Ammon's horn (tissue), 1 donor: ENCODE data around the gene CCBE1.
"Not testable (repeated sequence)": the region's sequence is repeated elsewhere in the genome, so short reads cannot be mapped to it uniquely, and the experiment has no call there.

ENCODE experiments used
- DNase-seq: peaks from one replicate; pipeline ENCODE4 v3.0.0-alpha.2; 2016; ENCODE audit warnings: low spot score

The CCBE1 gene

GRCh38 chr18:59656373-59656887, 40.8 kb downstream of the CCBE1 start:
- no peak for DNase-seq

DNA sequence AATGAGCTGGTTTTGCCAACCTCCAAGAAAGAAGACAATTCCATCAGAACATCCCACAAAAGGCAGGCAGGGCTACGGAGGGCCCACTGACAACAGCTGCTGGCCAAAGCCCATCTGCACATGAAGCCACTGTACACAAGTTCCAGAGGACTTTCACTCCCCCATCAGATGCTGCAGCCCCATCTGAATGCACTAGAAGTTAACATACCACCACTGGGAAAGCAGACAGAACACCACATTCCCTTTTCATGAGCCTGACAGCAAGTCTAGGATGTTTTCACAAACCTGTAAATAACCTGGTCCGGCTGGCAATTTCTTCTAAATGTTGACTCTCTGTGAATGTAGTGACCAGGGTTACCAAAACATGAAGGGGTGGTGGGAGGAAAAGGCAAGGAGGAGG, 41.5 kb downstream of the CCBE1 start:
- no peak for DNase-seq

DNA sequence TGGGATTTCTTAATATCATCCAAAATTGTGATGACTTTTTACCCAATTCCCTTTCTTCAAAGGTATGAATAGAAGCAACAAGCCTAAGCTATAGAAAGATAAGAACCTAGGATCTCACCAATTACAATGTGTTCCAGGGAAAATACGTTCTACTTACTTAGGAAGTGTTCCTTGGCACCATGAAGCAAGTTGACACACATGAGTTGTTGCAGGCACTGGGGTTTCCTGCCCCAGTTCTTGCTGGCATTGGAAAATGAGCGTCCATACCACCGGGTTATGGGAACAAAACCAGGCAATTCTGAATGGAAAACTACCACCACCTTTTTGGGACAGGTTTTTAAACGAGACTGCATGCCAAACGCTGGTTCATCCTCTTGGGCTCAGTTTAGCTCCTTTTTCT, 46.2 kb downstream of the CCBE1 start:
- DNase-seq = no peak

GRCh38 chr18:59650266-59650820, 46.9 kb downstream of the CCBE1 start:
- no peak for DNase-seq

GRCh38 chr18:59649591-59649990, 47.6 kb downstream of the CCBE1 start:
- DNase-seq = no peak

DNA sequence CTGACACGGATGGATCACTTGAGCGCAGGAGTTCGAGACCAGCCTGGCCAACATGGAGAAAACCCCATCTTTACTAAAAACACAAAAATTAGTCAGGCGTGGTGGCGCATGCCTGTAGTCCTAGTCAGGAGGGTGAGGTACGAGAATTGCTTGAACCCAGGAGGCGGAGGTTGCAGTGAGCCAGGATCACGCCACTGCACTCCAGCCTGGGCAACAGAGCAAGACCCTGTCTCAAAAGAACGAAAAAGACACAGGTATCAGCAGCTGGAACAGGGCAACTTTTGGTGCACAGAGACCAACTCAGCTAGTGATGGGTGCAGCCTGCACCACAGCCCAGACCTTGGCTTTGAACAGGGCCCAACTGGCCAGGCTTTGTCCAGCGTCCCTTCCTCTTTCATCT, 48.8 kb downstream of the CCBE1 start:
- DNase-seq = not testable (repeated sequence)

DNA sequence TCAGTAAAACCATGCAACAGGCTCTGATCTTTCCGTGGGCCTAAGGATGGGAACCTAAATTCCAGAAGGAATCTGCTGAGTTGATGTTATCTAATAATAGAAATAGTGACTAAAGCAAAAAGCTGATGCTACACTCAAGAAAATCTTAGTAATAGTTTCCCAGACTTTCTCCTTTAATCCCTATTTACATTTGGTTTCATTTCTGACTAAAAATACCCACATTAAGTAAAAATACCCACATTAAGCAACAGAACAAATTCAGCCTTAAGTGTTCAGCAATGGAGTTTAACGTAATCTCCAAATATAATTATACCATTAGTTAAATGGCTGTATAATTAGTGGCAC, 50.3 kb downstream of the CCBE1 start:
- DNase-seq = no peak

GRCh38 chr18:59646228-59646962, 50.8 kb downstream of the CCBE1 start:
- DNase-seq = no peak

GRCh38 chr18:59643740-59644139, 53.5 kb downstream of the CCBE1 start:
- DNase-seq = no peak

GRCh38 chr18:59640721-59641120, 56.5 kb downstream of the CCBE1 start:
- no peak for DNase-seq

GRCh38 chr18:59639821-59640220, 57.4 kb downstream of the CCBE1 start:
- DNase-seq = no peak

GRCh38 chr18:59639136-59639535, 58.1 kb downstream of the CCBE1 start:
- DNase-seq = no peak

- no peak for DNase-seq
Measured at GRCh38 chr18:59633961-59634485, 63.2 kb downstream of the CCBE1 start.

- no peak for DNase-seq
Measured at GRCh38 chr18:59633317-59633716, 63.9 kb downstream of the CCBE1 start.

DNA sequence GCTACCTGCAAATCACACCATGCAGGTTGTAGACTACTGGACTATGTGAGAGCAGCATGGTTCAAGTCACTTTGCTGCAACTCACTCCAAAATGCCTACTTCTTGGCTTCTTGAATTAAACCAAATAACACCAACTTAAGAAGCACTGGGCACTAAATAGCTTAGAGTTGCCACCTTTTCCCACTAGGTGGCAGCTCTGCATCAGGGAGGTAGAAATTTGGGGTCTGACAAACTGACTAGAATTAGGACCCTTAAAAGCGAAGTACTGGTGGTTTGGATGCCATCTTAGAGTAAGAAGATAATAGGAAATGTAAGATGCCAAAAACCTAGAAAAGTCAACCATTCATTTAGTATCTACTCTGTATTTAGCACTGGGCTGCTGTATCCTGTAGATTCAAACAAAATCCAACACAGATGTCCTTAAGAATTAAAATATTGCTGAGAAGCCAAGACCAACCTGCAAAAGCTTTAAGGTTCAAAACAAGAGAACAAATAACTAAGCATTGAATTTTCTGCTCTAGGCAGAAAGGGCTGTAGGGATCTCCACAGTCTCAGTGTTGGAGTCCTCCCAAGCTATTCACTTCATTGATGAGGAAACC, 65.5 kb downstream of the CCBE1 start:
- no peak for DNase-seq

DNA sequence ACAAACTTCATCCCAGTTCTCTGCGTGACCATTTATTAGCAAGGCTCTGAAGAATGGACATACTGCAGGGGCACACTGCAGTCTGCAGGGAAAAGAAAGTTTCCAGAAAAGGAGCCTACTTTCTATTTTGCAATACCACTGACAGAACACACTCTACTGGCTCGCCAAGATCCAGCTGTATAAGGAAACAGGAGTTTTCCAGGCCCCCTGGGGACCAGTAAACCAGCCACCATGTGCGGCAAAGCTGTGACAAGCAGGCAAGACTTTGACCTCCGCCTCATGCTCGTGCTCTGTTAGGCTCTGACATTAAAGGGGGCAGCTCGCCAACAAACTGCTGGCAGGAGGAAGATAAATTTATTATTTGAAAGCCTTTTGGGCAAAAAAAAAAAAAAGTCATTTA, 67.3 kb downstream of the CCBE1 start:
- DNase-seq = no peak

DNA sequence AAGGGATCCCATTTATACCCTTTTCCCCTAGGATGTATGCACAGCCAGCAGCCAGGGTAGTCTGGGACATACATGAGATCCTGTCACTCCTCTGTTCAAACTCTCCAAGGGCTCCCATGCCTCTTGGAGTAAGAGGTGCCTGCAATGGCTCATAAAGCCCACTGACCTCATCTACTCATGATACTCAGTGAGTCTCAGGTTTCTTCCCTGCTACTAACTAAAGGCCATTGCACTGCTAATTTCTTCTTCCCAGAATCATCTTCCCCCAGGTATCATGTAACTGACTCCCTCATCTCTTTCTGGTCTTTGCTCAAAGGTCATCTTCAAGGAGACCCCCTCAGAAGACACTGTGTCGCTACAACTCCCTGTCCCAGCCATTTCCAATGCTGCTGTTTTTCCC, 68.2 kb downstream of the CCBE1 start:
- no peak for DNase-seq

DNA sequence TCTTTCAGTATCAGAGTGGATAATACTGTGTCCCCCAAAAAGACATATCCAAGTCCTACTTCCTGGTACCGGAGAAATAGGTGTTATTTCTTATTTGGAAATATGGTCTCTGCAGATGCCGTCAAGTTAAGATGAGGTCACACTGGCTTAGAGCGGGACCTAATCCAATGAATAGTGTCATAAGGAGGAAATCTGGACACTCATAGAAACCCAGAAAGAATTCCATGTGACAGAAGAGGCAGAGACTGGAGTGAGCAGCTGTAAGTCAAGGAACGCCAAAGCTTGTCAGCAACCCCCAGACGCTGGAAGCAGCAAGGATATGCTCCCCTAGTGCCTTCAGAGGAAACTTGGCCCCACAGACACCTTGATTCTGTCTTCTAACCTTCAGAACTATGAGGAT, 69.8 kb downstream of the CCBE1 start:
- no peak for DNase-seq

DNA sequence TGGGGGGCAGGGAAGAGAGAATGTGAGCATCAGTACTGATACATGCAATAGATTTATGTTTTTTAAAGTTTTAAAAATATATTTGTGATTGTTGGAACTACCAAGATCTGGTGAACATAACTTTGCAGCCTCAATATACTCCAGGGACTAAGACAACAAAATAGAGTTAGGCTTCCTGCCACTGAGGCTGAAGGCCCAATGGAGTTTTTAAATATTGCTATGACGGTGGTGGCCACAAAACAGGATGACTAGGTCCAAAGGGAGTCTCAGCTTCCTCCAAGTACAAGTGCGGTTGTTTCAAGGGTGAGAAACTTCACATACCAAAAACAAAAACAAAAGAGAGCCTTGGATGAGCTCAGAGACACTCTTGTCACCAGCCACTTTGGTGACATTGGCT, 72.9 kb downstream of the CCBE1 start:
- DNase-seq = no peak

DNA sequence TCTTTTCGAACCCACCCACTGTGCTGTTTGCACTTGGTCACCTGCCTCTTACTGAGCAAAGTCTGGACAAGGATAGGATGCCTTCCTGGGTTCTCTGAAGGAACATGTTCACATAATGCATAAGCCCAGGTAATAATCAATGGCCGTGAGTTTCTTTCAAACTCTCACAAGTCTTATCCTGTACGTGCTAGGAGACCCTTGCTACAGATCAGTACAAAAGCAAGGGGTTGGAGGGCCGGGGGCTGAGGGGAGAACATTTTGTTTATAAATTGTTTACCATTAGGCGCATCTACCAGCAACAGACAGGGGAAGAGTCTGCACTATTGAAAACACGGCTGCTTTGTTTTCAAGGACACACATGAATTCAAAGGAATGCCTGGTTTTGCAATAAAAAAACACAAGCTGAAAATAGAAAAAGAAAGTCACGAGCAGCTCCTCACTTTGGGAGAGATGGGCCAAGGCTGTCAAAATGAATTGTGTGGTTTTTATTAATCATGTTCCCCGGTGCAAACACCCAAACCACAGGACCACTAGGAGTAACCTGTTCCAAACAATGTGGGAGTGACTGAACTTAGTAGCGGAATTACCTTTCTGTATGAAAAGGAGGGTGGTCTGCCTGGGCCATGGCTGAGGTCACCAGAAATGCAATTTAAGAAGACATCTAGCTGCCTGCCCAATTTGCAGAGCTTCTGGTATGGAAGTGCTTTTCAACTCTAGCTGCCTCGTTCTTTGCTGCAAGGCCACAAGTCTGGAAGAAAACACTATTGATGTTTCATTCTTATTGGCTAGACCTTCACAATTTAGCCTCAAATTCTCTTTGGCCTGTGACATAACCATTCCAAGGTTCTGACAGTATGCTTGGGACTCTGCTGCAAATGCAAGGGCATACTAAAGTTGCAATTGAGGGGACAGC, 73.5 kb downstream of the CCBE1 start:
- no peak for DNase-seq

DNA sequence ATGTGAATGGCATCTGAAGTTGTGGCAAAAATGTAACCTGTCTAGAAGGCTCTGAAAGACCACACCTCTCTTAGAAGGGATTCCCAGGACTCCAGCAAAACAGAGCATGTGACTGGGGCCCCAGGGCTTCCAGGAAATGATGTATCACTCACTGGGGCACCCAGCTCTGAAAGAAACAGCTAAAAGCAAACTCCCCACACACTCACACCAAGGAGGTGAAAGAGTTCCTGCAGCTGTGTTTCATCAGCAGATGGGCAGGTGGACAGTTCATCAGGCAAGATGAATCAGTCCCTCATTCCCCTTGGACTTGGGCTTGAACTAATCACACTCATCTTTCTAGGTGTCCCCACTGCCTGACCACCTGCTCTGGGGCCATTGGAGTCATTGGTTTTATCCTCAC, 76.2 kb downstream of the CCBE1 start:
- DNase-seq = no peak

DNA sequence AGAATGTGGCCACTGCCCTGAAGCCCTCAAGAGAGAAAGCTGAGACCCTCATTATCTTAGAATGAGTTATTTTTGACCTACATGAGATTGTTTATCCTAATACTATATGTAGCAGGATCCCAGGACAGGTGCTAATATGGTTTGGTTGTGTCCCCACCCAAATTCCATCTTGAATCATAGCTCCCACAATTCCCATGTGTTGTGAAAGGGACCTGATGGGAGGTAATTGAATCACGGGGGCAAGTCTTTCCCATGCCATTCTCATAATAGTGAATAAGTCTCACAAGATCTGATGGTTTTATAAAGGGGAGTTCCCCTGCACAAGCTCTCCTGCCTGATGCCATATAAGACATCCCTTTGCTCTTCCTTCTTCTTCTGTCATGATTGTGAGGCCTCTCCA, 76.8 kb downstream of the CCBE1 start:
- no peak for DNase-seq
